VCaP (cell line): ENCODE data around the gene TMEM119.
A peak's percentile ranks its signal among the peaks of the same experiment; 100 is the strongest.
"Not testable (repeated sequence)": the region's sequence is repeated elsewhere in the genome, so short reads cannot be mapped to it uniquely, and the experiment has no call there.

Source experiments
- H3K27ac ChIP-seq: fragments of 450-650 bp; 2 replicates; pipeline ENCODE4 v1.5.1; 2017
- CTCF ChIP-seq: fragments of 450-650 bp; conservative IDR thresholded peaks from 2 replicates; pipeline ENCODE4 v1.5.1; 2017; ENCODE audit warnings: mild to moderate bottlenecking, moderate library complexity

The TMEM119 gene

DNA sequence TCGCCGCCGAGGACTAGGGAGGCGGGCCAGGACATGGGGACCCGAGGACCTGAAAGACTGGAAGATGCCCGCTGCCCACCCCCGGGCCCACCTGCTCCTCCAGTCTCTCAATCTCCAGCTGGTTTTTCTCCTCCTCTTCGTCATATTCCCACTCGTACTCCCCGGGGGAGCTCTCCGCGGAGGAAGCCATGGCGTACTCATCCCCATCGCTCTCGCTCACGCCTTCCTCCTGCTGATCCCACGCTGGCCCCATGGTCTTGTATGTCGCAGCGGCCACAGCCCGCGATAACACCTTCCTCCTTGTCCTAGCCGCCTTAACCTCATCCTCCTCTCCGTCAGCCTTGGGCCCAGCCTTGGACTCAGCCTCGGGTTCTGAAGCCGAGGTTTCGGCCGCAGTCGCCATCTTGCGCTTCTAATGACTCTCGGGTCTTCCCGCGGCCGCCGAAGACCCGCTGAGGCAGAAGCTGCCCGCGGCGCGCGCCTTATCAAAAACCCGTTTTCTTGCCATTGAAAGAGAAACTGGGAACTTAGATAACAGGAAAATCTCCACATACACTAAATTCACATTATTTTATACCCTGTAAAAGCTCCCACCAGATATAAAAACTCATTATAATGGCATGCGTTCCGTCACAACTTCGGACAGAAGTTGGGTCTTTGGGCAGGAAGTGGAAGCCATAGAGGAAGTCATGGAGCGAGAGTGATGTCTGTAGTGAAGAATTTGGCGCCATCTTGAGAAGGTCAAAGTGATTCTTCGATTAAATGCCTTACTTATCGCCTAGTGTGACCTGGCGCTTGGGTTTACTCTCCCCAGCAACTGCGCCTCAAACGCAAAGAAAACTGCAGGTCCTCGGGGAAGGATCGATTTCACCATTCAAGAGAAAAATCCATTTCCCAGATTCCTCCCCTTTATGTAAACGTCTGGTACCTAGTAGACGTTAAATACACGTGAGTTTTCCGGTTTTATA is 36.8 kb downstream of the TMEM119 start, which contains the start of gene SART3:
Gene SART3, minus strand, starts transcription at position 422 of the 968 bp plus-strand sequence. Its CDS starts 19 bp downstream, at position 403.
- H3K27ac ChIP-seq: peak within 1 kb of the TSS; percentile 93
- no peak for TF ChIP-seq CTCF

DNA sequence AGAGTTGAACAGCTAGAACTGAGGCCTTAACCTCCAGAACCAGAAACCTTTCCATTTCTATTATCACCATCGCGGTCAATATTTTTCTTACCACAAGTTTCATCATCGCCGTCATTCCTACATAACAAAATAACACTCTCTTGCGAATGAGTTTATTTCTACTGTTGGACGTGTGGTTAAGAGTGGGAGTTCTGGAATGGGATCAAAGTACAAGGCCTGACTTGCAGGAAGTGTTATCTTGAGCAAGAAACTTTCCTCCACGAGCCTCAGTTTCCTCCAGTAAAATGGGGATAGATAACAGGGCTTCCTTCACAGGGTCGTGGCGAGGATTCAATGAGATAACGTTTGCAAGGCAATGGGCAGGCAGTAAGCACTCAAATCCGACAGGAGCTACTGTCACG is 37.6 kb downstream of the TMEM119 start:
- peak overlapping the region; percentile 93 for H3K27ac ChIP-seq
- TF ChIP-seq CTCF: no peak

GRCh38 chr12:108559748-108560147 is 38.1 kb downstream of the TMEM119 start:
- H3K27ac ChIP-seq: no peak overlapping the region; the same call in 1 of the 2 replicates
- no peak for TF ChIP-seq CTCF

DNA sequence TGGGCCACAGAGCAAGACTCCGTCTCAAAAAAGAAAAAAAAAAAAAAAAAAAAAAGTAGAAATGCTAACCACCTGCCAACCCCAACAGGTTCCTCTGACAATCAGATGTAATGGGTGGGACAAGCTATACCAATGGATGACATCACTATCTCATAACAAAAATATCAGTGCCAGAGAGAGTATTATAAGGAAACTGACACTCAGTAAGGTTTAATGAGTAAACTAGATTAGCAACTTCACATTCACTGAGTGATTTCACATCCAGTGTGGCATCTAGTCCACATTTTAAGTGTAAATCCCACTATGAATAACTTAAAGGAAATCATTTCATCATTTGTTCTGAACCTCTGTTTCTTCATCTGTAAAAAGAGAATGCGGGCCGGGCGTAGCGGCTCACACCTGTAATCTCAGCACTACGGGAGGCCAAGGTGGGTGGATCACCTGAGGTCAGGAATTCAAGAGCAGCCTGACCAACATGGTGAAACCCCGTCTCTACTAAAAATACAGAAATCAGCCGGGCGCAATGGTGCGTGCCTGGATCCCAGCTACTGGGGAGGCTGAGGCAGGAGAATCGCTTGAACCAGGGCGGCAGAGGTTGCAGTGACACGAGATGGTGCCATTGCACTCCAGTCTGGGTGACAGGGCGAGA is 38.8 kb downstream of the TMEM119 start:
- TF ChIP-seq CTCF: no peak
- no peak overlapping the region for H3K27ac ChIP-seq

GRCh38 chr12:108555383-108555782 is 42.5 kb downstream of the TMEM119 start:
- not testable (repeated sequence) for H3K27ac ChIP-seq

DNA sequence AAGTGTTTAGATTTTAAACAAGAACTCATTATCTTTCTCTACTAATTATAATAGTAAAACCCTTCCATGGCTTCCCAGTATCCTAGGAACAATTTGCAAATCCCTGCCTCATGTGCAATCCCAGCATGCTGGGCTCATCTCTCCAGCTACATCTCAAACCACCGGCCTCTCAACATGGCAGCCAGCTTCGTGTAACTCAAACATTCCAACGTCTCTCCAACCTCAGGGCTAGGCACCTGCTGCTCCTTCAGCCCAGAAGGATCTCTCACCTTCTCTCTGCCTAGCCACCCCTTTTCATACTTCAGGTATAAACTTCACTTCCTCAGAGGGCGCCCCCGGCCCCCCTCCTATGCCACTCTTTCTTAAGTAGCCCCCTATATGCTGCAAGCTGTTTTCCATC is 44.1 kb downstream of the TMEM119 start:
- no peak overlapping the region for H3K27ac ChIP-seq
- no peak for TF ChIP-seq CTCF

GRCh38 chr12:108551535-108551934 is 46.3 kb downstream of the TMEM119 start:
- H3K27ac ChIP-seq: no peak overlapping the region
- TF ChIP-seq CTCF: no peak
